HEK293 (cell line): ENCODE data around the gene SEMA4C.
A peak's percentile ranks its signal among the peaks of the same experiment; 100 is the strongest.
"Not testable (repeated sequence)": the region's sequence is repeated elsewhere in the genome, so short reads cannot be mapped to it uniquely, and the experiment has no call there.

Source experiments
- CTCF ChIA-PET: fragments of 350-600 bp; formaldehyde crosslinking; extraction: SDS; loops from one replicate; lab custom pipeline; 2021; ENCODE audit warnings: antibody characterized with exemption; lab: Yijun Ruan, JAX
- POLR2A ChIA-PET: fragments of 300-600 bp; formaldehyde crosslinking; extraction: SDS; loops from one replicate; lab custom pipeline; 2020; ENCODE audit warnings: antibody characterized with exemption, inconsistent platforms; lab: Yijun Ruan, JAX
- H3K27ac ChIP-seq: fragments of 200-500 bp; sonication (Bioruptor generic); 2 replicates; pipeline ENCODE4 v1.5.1; 2014; ENCODE audit warnings: low read depth, low read length, control low read depth, inconsistent platforms; ENCODE audit errors: extremely low read depth
- H3K36me3 ChIP-seq, 2 experiments: fragments of 200-500 bp in 1 of 2; sonication (Bioruptor generic) in 1 of 2; 1 replicate in 1 of 2; 2 replicates in 1 of 2; pipeline ENCODE4 v1.5.1; 2014 to 2017; ENCODE audit warnings: inconsistent platforms in 2 of 2, low read length in 2 of 2; ENCODE audit not compliant: control insufficient read depth in 2 of 2, insufficient read depth in 1 of 2
- H3K4me1 ChIP-seq: fragments of 200-500 bp; sonication (Bioruptor generic); 2 replicates; pipeline ENCODE4 v1.5.1; 2014; ENCODE audit warnings: mild to moderate bottlenecking, low read length, inconsistent platforms; ENCODE audit not compliant: control insufficient read depth, insufficient read depth
- H3K4me3 ChIP-seq: 2 replicates; pipeline ENCODE4 v1.5.1; 2011; ENCODE audit warnings: low read depth, mild to moderate bottlenecking, control low read depth, low read length, moderate library complexity
- H3K9me3 ChIP-seq: fragments of 200-500 bp; sonication (Bioruptor generic); 2 replicates; pipeline ENCODE4 v1.5.1; 2014; ENCODE audit warnings: low read depth, low read length, inconsistent platforms; ENCODE audit not compliant: control insufficient read depth, insufficient read depth
- GFI1B ChIP-seq: fragments of 450-650 bp; formaldehyde crosslinking; IDR thresholded peaks from 2 replicates; pipeline ENCODE4 v1.5.1; 2016; ENCODE audit warnings: missing biosample characterization, missing genetic modification characterization
- MYNN ChIP-seq: fragments of 450-650 bp; formaldehyde crosslinking; IDR thresholded peaks from 2 replicates; pipeline ENCODE4 v1.5.1; 2016; ENCODE audit warnings: missing biosample characterization, missing genetic modification characterization, borderline replicate concordance
- REST ChIP-seq: fragments of 450-650 bp; formaldehyde crosslinking; IDR thresholded peaks from 2 replicates; pipeline ENCODE4 v1.5.1; 2016; ENCODE audit warnings: missing biosample characterization, missing genetic modification characterization
- SP3 ChIP-seq: fragments of 450-650 bp; formaldehyde crosslinking; IDR thresholded peaks from 2 replicates; pipeline ENCODE4 v1.5.1; 2016; ENCODE audit warnings: missing biosample characterization, missing genetic modification characterization
- ZBTB1 ChIP-seq: fragments of 450-650 bp; formaldehyde crosslinking; IDR thresholded peaks from 2 replicates; pipeline ENCODE4 v1.5.1; 2016; ENCODE audit warnings: missing biosample characterization, missing genetic modification characterization
- ZBTB11 ChIP-seq: fragments of 450-650 bp; formaldehyde crosslinking; conservative IDR thresholded peaks from 2 replicates; pipeline ENCODE4 v1.5.1; 2016; ENCODE audit warnings: low read depth, missing biosample characterization, missing genetic modification characterization
- ZBTB21 ChIP-seq: fragments of 450-650 bp; formaldehyde crosslinking; IDR thresholded peaks from 2 replicates; pipeline ENCODE4 v1.5.1; 2017; ENCODE audit warnings: missing biosample characterization, missing genetic modification characterization
- ZNF140 ChIP-seq: fragments of 450-650 bp; formaldehyde crosslinking; IDR thresholded peaks from 2 replicates; pipeline ENCODE4 v1.5.1; 2016; ENCODE audit warnings: missing biosample characterization, missing genetic modification characterization
- ZNF19 ChIP-seq: fragments of 450-650 bp; formaldehyde crosslinking; IDR thresholded peaks from 2 replicates; pipeline ENCODE4; 2016; ENCODE audit warnings: missing biosample characterization, missing genetic modification characterization, low read depth
- ZNF202 ChIP-seq: fragments of 450-650 bp; formaldehyde crosslinking; IDR thresholded peaks from 2 replicates; pipeline ENCODE4 v1.5.1; 2016; ENCODE audit warnings: missing biosample characterization, missing genetic modification characterization, borderline replicate concordance
- ZNF266 ChIP-seq: fragments of 450-650 bp; formaldehyde crosslinking; IDR thresholded peaks from 2 replicates; pipeline ENCODE4 v1.5.1; 2016; ENCODE audit warnings: missing biosample characterization, missing genetic modification characterization, low read depth
- ZNF394 ChIP-seq: fragments of 450-650 bp; formaldehyde crosslinking; IDR thresholded peaks from 2 replicates; pipeline ENCODE4 v1.5.1; 2016; ENCODE audit warnings: missing biosample characterization, missing genetic modification characterization, mild to moderate bottlenecking, moderate library complexity, borderline replicate concordance
- ZNF404 ChIP-seq: fragments of 450-650 bp; formaldehyde crosslinking; IDR thresholded peaks from 2 replicates; pipeline ENCODE4 v1.5.1; 2017; ENCODE audit warnings: missing biosample characterization, missing genetic modification characterization
- ZNF426 ChIP-seq: fragments of 450-650 bp; formaldehyde crosslinking; IDR thresholded peaks from 2 replicates; pipeline ENCODE4 v1.5.1; 2017; ENCODE audit warnings: missing biosample characterization, missing genetic modification characterization, mild to moderate bottlenecking, inconsistent platforms, moderate library complexity
- ZNF433 ChIP-seq: fragments of 450-650 bp; formaldehyde crosslinking; IDR thresholded peaks from 2 replicates; pipeline ENCODE4 v1.5.1; 2016; ENCODE audit warnings: missing biosample characterization, missing genetic modification characterization, low read depth
- ZNF518A ChIP-seq: fragments of 450-650 bp; formaldehyde crosslinking; conservative IDR thresholded peaks from 2 replicates; pipeline ENCODE4 v1.5.1; 2016; ENCODE audit warnings: low read depth, missing biosample characterization, missing genetic modification characterization
- ZNF530 ChIP-seq: fragments of 450-650 bp; formaldehyde crosslinking; IDR thresholded peaks from 2 replicates; pipeline ENCODE4 v1.5.1; 2016; ENCODE audit warnings: low read depth, missing biosample characterization, missing genetic modification characterization
- ZNF555 ChIP-seq: fragments of 450-650 bp; formaldehyde crosslinking; conservative IDR thresholded peaks from 2 replicates; pipeline ENCODE4 v1.5.1; 2017; ENCODE audit warnings: missing biosample characterization, mild to moderate bottlenecking, missing genetic modification characterization, inconsistent platforms
- ZNF558 ChIP-seq: fragments of 450-650 bp; formaldehyde crosslinking; IDR thresholded peaks from 2 replicates; pipeline ENCODE4 v1.5.1; 2016; ENCODE audit warnings: missing biosample characterization, missing genetic modification characterization
- ZNF623 ChIP-seq: fragments of 450-650 bp; formaldehyde crosslinking; IDR thresholded peaks from 2 replicates; pipeline ENCODE4 v1.5.1; 2016; ENCODE audit warnings: missing biosample characterization, missing genetic modification characterization
- ZNF629 ChIP-seq: fragments of 450-650 bp; formaldehyde crosslinking; IDR thresholded peaks from 2 replicates; pipeline ENCODE4 v1.5.1; 2017; ENCODE audit warnings: missing biosample characterization, missing genetic modification characterization
- ZNF639 ChIP-seq: fragments of 450-650 bp; formaldehyde crosslinking; IDR thresholded peaks from 2 replicates; pipeline ENCODE4 v1.5.1; 2016; ENCODE audit warnings: missing biosample characterization, missing genetic modification characterization
- ZNF654 ChIP-seq: fragments of 450-650 bp; formaldehyde crosslinking; IDR thresholded peaks from 2 replicates; pipeline ENCODE4 v1.5.1; 2016; ENCODE audit warnings: low read depth, missing biosample characterization, missing genetic modification characterization
- ZNF664 ChIP-seq: fragments of 450-650 bp; formaldehyde crosslinking; IDR thresholded peaks from 2 replicates; pipeline ENCODE4 v1.5.1; 2016; ENCODE audit warnings: missing biosample characterization, missing genetic modification characterization
- ZXDB ChIP-seq: fragments of 450-650 bp; formaldehyde crosslinking; IDR thresholded peaks from 2 replicates; pipeline ENCODE4 v1.5.1; 2016; ENCODE audit warnings: missing biosample characterization, missing genetic modification characterization

The SEMA4C gene

GRCh38 chr2:96889502-96889901 is 19.6 kb upstream of the SEMA4C start:
- not testable (repeated sequence) for H3K4me3 ChIP-seq, H3K9me3 ChIP-seq, H3K4me1 ChIP-seq, H3K36me3 ChIP-seq, H3K27ac ChIP-seq
- POLR2A ChIA-PET: interaction anchor here (0.6 kb wide), 1 partner anchor 14 kb away, joined by 3 read pairs; no protein-coding TSS in a partner anchor
- CTCF ChIA-PET: interaction anchor here (0.7 to 1.3 kb wide), 2 partner anchors 9 to 12 kb away, joined by 3 read pairs; no protein-coding TSS in a partner anchor
- 0 out of 2 replicates have a peak, but pooled peaks have one; percentile 49 for TF ChIP-seq ZXDB (tag by site-specific recombination)
- peak; percentile 79 for TF ChIP-seq ZNF623 (tag by site-specific recombination)
- peak; percentile 70 for TF ChIP-seq ZNF639
- TF ChIP-seq ZNF266 (tag by site-specific recombination): peak; percentile 72
- TF ChIP-seq ZNF558: peak; percentile 86
- TF ChIP-seq ZNF664: peak; percentile 77
- TF ChIP-seq ZNF518A: peak; percentile 96
- peak; percentile 79 for TF ChIP-seq ZBTB11 (tag by site-specific recombination)
- peak; percentile 52; the same call in 1 of the 2 replicates for TF ChIP-seq ZNF629 (tag by site-specific recombination)
- peak; percentile 36; the same call in 1 of the 2 replicates for TF ChIP-seq ZBTB1 (tag by site-specific recombination)
- TF ChIP-seq ZNF202 (tag by site-specific recombination): peak; percentile 91; the same call in 1 of the 2 replicates
- TF ChIP-seq ZNF404: 0 out of 2 replicates have a peak, but pooled peaks have one; percentile 45
- peak; percentile 84 for TF ChIP-seq ZNF426 (tag by site-specific recombination)
- peak; percentile 31; the same call in 1 of the 2 replicates for TF ChIP-seq GFI1B (tag by site-specific recombination)
- peak; percentile 83; the same call in 1 of the 2 replicates for TF ChIP-seq ZNF19 (tag by site-specific recombination)
- peak; percentile 95 for TF ChIP-seq ZNF433 (tag by site-specific recombination)
- TF ChIP-seq MYNN (tag by site-specific recombination): peak; percentile 20; the same call in 1 of the 2 replicates
- TF ChIP-seq ZNF394 (tag by site-specific recombination): peak; percentile 95
- peak; percentile 76 for TF ChIP-seq REST (tag by site-specific recombination)
- peak; percentile 44 for TF ChIP-seq ZNF654 (tag by site-specific recombination)
- peak; percentile 90 for TF ChIP-seq ZNF140 (tag by site-specific recombination)
- TF ChIP-seq ZNF555 (tag by site-specific recombination): peak; percentile 82
- TF ChIP-seq ZBTB21 (tag by site-specific recombination): peak; percentile 32; the same call in 1 of the 2 replicates
- peak; percentile 69; the same call in 1 of the 2 replicates for TF ChIP-seq ZNF530 (tag by site-specific recombination)
- TF ChIP-seq SP3 (tag by site-specific recombination): 0 out of 2 replicates have a peak, but pooled peaks have one; percentile 33
